IPS-18a (cell line): ENCODE results near the gene IGSF23.

ENCODE experiments used
- H3K27ac ChIP-seq: one replicate; pipeline ENCODE4 v1.5.1; 2013; ENCODE audit warnings: low read length
- H3K27me3 ChIP-seq: one replicate; pipeline ENCODE4 v1.6.1; 2013; ENCODE audit warnings: mild to moderate bottlenecking, low read length; ENCODE audit not compliant: control insufficient read depth, insufficient read depth
- H3K36me3 ChIP-seq: one replicate; pipeline ENCODE4 v1.6.1; 2013; ENCODE audit warnings: low read depth, low read length; ENCODE audit not compliant: control insufficient read depth
- H3K4me1 ChIP-seq: one replicate; pipeline ENCODE4 v1.6.1; 2013; ENCODE audit warnings: low read depth, low read length; ENCODE audit not compliant: control insufficient read depth
- H3K4me3 ChIP-seq: one replicate; pipeline ENCODE4 v1.5.1; 2013; ENCODE audit warnings: low read length
- H3K9ac ChIP-seq: one replicate; pipeline ENCODE4 v1.6.1; 2013; ENCODE audit warnings: mild to moderate bottlenecking, low read length, moderate library complexity
- H3K9me3 ChIP-seq: one replicate; pipeline ENCODE4 v1.6.1; 2013; ENCODE audit warnings: low read depth, low read length; ENCODE audit not compliant: control insufficient read depth

Gene IGSF23

DNA sequence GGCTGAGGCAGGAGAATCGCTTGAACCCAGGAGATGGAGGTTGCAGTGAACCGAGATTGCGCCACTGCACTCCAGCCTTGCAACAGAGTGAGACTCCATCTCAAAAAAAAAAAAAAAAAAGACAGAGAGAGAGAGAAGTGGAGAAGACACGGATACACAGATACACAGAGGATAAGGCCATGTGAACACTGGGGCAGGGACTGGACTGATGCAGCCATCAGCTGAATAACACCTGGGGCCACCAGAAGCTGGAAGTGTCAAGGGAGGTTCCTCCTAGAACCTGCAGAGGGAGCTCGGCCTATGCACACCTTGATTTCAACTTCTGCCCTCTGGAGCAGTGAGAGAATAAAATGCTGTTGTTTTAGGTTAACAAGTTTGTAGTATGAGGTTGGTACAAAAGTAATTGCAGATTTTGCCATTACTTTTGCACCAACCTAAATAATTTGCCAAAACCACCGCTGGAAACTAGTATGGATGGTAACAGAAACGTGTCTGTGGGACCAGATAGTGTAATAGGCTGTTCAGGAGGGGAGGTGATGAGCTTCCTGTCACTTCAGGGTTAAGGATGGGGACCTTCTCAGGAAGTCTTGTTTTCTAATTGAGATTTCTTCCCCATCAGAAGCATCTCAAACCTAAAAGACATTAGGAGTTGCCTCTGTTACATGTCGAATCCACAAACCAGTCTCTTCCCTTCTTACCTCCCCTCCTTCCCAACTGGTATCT, 36.4 kb upstream of the IGSF23 start:
- Histone ChIP-seq H3K9ac (no peak overlapping the region), H3K27me3 (no peaks in the 10 kb centered on the region), H3K36me3 (no peaks in the 10 kb centered on the region), H3K27ac (no peak overlapping the region), H3K4me1 (no peaks in the 10 kb centered on the region), H3K9me3 (no peaks in the 10 kb centered on the region), H3K4me3 (no peak overlapping the region)

DNA sequence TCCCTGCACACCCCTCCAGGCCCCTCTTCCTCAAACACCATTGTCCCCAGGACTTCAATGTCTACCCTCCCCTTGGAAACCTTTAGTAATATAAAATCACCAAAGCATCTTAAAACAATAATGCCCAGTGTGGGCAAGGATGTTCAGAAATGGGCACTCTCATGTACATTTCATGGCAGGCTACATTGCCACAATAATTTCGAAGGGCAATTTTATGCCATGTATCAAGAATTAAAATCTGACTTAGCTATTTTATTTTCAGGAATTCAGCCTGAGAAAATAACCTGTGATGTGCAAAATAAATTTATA, 35.8 kb upstream of the IGSF23 start:
- Histone ChIP-seq H3K9ac (no peak overlapping the region), H3K4me3 (no peak overlapping the region), H3K9me3 (no peaks in the 10 kb centered on the region), H3K4me1 (no peaks in the 10 kb centered on the region), H3K27me3 (no peaks in the 10 kb centered on the region), H3K27ac (no peak overlapping the region), H3K36me3 (no peaks in the 10 kb centered on the region)

DNA sequence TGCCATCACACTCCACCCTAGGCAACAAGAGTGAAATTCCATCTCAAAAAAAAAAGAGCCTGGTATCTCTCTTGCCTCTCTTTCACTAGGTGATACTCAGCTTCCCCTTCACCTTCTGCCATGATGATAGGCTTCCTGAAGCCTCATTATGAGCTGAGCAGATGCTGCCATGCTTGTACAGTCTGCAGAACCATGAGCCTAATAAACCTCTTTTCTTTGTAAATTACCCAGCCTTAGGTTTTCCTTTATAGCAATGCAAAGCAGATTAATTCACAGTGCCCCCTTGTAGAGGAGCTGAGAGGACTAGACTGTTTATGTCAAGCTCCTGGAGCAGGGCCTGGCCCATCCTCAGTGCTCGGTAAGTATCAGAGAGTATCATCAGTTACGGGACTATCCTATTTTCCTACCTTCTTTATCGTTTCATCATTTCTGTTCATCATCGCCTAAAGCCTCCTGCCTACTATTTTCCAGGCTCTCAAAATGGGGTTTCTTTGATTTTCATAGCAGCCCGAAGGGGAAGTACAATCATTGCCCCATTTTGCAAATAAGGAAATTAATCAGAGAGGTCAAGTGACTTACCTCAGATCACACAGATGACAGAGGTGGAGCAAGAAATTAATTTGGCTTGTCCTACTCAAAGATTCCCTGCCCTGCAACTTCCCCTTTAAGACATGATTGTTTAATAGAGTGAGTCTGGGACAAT, 33.5 kb upstream of the IGSF23 start:
- H3K9me3 ChIP-seq, result no peaks in the 10 kb centered on the region
- H3K27ac ChIP-seq, result no peak overlapping the region
- H3K4me1 ChIP-seq, result no peaks in the 10 kb centered on the region
- no peak overlapping the region for H3K4me3 ChIP-seq
- no peaks in the 10 kb centered on the region for H3K36me3 ChIP-seq
- no peak overlapping the region for H3K9ac ChIP-seq
- no peaks in the 10 kb centered on the region for H3K27me3 ChIP-seq

DNA sequence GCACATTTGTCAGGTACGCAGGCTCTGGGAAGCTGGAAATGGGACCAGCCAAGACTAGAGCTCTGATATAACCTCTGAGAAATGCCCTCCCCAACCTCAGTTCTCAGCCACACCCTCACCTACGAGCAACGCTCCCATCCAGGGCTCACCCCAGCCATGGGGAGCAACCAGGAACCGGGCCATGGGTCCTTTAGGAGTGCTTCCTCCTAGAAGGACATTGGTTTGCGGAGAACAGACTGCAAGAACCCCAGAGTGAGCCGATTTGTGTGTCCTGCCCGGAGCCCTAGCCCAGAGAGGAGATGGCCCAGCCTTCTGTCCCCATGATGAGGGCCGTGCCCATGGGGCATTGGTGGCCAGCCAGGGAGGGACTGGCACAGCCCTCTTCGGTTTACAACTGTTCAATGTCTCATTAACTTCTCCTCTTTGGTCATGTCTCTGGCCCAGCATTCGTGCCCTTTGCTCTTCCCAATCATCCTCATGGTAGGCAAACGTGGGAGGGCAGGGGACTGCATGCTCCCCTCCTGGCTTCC, 32.9 kb upstream of the IGSF23 start:
- no peaks in the 10 kb centered on the region for H3K36me3 ChIP-seq
- H3K4me3 ChIP-seq, result no peak overlapping the region
- H3K4me1 ChIP-seq, result no peaks in the 10 kb centered on the region
- H3K9me3 ChIP-seq, result no peaks in the 10 kb centered on the region
- no peaks in the 10 kb centered on the region for H3K27me3 ChIP-seq
- H3K27ac ChIP-seq, result no peak overlapping the region
- H3K9ac ChIP-seq, result no peak overlapping the region

DNA sequence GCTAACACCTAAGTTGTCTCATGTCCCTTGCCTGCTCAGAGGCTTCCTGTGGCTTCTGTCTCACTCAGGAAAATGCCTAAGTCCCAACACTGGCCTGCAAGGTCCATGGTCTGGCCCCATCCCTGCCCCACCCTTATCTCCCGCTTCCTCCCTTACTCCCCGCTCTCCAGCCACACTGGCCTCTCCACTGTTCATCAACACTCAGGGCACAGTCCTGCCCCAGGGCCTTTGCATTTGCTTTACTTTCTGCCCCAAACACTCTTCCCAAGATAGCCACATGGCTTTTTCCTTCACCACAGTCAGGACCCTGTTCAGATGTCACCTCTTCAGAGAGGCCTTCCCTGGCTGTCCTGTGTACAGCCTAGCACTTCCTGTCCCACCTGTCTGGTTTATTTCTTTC, 32.1 kb upstream of the IGSF23 start:
- H3K4me1 ChIP-seq, result no peaks in the 10 kb centered on the region
- no peaks in the 10 kb centered on the region for H3K36me3 ChIP-seq
- H3K27ac ChIP-seq, result no peak overlapping the region
- no peaks in the 10 kb centered on the region for H3K9me3 ChIP-seq
- H3K27me3 ChIP-seq, result no peaks in the 10 kb centered on the region
- H3K9ac ChIP-seq, result no peak overlapping the region
- H3K4me3 ChIP-seq, result no peak overlapping the region

DNA sequence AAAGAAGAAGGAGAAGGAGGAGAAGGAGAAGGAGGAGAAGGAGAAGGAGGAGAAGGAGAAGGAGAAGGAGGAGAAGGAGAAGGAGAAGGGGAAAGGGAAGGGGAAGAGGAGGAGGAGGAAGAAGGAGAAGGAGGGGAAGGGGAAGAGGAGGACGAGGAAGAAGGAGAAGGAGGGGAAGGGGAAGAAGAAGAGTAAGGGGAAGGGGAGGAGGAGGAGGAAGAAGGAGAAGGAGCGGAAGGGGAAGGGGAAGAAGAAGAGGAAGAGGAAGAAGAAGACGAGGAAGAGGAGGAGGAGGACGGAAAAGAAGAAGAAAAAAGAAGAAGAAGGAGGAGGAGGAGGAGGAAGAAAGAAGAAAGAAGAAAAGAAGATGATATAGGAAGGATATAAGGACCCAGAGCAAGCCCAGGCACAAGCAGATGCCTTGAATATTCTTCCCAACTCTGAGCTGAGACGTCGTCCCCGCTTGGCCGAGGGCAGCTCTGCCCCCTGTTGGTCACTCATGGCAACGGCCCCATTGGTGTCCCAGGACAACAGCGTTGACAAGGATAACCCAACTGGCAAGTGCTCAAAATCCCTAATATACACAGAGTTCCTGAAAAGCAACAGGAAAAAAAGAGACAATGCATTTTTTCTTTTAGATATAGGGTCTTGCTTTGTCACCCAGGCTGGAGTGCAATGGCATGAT, 30.6 kb upstream of the IGSF23 start:
- Histone ChIP-seq H3K27ac (no peak overlapping the region), H3K9me3 (no peaks in the 10 kb centered on the region), H3K36me3 (no peaks in the 10 kb centered on the region), H3K4me3 (no peak overlapping the region), H3K9ac (no peak overlapping the region), H3K27me3 (no peaks in the 10 kb centered on the region), H3K4me1 (no peaks in the 10 kb centered on the region)

DNA sequence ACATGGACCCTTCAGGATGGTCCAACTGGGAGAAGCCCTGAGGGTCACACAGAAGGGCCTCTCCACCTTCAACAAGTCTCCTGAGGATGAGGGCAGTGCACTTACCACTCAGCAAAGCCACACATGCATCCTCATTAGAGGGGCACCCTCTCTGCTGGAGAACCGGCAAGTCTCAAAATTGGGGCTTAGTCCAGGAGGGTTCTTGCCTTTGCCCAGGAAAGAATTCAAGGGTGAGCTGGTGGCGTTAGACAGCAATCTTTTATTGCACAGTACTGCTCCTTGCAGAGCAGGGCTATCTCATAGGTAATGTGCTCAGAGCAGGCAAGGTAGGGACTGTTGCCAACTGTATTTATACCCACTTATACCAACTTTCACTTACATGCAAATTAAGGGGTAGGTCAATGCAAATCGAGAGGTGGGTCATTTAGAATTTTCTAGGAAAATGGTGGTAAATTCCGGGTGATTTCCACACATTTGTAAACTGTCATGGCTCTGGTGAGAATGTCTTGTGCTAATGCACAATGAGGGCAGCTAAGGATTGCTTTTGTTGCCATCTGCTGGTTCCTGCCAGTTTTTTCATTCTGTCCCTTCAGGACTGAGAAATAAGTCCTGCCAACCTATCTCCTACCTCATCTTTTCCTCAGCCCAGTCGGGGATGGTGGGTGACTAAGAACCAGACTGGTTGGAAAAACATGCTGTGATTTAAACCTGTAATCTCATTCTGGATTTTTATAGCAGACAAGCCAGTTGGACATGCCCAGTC, 27.8 kb upstream of the IGSF23 start:
- H3K4me1 ChIP-seq, result no peaks in the 10 kb centered on the region
- no peak overlapping the region for H3K9ac ChIP-seq
- H3K4me3 ChIP-seq, result no peak overlapping the region
- H3K27ac ChIP-seq, result no peak overlapping the region
- H3K9me3 ChIP-seq, result no peaks in the 10 kb centered on the region
- H3K27me3 ChIP-seq, result no peaks in the 10 kb centered on the region
- no peaks in the 10 kb centered on the region for H3K36me3 ChIP-seq

DNA sequence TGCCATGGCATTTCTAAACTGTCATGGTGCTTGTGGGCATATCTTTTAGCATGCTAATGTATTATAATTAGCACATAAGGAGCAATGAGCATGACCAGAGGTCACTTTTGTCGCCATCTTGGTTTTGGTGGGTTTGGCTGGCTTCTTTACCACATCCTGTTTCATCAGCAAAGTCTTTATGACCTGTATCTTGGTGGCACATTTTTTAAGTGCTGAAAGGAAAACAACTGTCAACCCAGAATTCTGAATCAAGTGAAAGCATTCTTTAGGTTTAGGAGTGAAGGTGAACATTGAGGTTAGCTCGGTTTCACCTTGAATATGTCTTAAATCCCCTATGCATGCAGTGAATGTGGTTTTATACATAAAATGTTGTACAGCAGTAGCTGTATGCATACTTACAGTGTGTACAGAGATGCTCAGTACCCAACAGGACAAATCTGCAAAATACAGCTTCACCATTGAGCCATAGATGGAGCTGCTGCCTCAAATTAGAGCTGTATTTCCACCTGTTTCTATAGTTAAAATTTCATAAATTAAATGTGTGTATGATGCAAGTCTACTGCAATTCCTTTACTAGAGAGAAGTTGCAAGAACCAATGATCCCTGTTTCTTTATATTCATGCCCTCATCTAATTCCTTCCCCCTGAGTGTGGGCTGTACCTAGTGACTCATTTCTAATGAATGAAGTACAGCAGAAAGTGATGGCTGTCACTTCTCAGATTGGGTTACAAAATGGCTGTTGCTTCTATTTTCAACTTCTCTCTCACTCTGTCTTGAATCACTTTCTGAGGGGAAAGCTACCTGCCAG, 25.2 kb upstream of the IGSF23 start:
- no peaks in the 10 kb centered on the region for H3K9me3 ChIP-seq
- no peaks in the 10 kb centered on the region for H3K36me3 ChIP-seq
- no peak overlapping the region for H3K27ac ChIP-seq
- no peak overlapping the region for H3K4me3 ChIP-seq
- H3K9ac ChIP-seq, result no peak overlapping the region
- H3K4me1 ChIP-seq, result no peaks in the 10 kb centered on the region
- no peaks in the 10 kb centered on the region for H3K27me3 ChIP-seq

DNA sequence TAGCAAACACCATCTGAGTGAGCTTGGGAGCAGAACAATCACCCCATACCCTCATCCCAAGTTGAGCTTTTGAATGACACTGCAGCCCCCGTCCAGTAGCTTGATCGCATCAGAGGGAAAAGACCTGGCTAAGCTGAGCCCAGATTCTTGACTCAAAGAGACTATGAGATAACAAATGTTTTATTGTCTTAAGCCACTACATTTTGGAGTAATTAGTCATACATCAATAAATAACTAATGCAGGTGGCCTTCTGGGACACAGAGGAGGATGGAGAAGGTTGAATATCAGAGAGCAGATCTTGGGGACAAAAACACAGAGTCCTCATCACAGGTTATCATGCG, 24.6 kb upstream of the IGSF23 start:
- Histone ChIP-seq H3K9me3 (no peaks in the 10 kb centered on the region), H3K27me3 (no peaks in the 10 kb centered on the region), H3K27ac (no peak overlapping the region), H3K4me1 (peaks cover 2% of the 10 kb centered on the region), H3K9ac (no peak overlapping the region), H3K36me3 (no peaks in the 10 kb centered on the region), H3K4me3 (no peak overlapping the region)

DNA sequence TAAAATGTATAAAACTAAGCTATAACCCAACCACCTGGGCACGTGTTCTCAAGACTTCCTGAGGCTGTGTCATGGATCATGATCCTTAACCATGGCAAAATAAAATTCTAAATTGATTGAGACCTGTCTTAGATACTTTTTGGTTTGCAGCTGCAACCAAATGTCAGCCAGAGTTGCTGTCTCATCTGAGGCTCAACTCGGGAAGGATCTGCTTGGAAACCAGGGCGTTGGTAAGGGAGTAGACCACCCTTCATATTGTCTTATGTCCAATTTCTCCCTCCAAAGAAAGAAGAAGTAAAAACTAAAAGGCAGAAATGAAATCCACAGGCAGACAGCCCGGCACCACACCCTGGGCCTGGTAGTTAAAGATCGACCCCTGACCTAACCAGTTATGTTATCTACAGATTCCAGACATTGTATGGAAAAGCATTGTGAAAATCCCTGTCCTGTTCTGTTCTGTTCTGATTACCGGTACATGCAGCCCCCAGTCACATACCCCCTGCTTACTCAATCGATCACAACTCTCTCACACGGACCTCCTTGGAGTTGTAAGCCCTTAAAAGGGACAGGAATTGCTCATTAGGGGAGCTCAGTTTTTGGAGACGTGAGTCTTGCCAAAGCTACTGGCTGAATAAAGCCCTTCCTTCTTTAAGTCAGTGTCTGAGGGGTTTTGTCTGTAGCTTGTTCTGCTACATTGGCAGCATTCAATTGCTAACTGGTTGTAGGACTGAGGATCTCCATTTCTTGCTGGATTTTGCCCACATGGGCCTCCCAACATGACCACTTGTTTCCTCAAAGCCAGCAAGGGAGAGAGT, 22.9 kb upstream of the IGSF23 start:
- H3K27me3 ChIP-seq, result no peaks in the 10 kb centered on the region
- no peak overlapping the region for H3K9ac ChIP-seq
- no peaks in the 10 kb centered on the region for H3K9me3 ChIP-seq
- H3K4me3 ChIP-seq, result no peak overlapping the region
- H3K4me1 ChIP-seq, result peaks cover 4% of the 10 kb centered on the region
- H3K36me3 ChIP-seq, result no peaks in the 10 kb centered on the region
- H3K27ac ChIP-seq, result no peak overlapping the region
